Stimulated activated CD4-positive, alpha-beta T cell treated with anti-CD3 and anti-CD28 coated beads, Interleukin-1b, Interleukin-23, amount 100 ng/mL, for 24 hours (primary cell): ENCODE results near the gene GJC1.
"Not testable (repeated sequence)": the region's sequence is repeated elsewhere in the genome, so short reads cannot be mapped to it uniquely, and the experiment has no call there.

Experiments used
- DNase-seq, 4 experiments: peaks; one replicate each; pipeline ENCODE4 v3.0.0-alpha.2; 2020; ENCODE audit warnings: low read depth in 4 of 4, low spot score in 1 of 4

GJC1 gene

GRCh38 chr17:44846206-44846605 lies 16.1 kb upstream of the GJC1 start:
- DNase-seq: no peak

DNA sequence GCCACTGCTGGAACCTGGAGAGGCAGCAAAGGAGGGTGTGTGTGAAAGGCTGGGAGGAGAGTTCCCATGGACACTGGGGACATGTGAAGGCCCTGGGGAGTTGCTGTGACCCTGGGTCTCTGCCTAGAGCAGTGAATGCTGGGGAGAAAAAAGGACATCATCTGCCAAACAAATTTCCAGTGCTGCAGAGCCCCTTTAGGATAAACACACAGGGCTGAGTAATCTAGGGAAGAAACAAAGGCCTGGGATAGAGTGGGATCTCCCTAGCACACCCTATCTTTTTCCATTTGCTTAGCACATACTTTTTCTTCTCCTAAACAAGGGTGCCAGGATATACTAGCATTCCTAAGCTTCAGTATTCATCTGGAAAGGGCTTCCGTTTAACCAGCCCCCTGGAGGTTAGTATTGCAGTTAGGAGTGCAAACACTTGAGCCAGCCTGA lies 14.3 kb upstream of the GJC1 start:
- DNase-seq: no peak

DNA sequence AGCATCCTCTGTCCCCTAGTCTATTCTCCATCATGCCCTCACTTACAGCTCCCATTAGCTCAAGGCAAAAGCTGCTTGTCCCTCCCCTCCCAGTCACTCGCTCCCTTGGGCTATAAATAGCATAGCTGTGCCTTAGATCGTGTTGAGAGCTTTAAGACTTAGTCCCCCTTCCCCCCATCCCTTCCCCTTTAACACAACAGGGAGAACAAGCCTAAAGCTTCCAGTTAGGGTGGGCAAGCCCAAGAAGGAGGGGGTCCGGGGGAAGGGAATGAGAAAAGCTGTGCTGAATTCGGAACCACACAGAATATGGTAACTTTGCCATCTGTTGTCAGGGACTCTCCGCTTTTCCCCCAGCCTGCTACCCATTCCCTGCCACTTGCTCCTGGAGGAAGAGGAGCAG lies 12.7 kb upstream of the GJC1 start:
- no peak for DNase-seq

GRCh38 chr17:44840936-44841335 lies 10.8 kb upstream of the GJC1 start:
- DNase-seq: no peak

DNA sequence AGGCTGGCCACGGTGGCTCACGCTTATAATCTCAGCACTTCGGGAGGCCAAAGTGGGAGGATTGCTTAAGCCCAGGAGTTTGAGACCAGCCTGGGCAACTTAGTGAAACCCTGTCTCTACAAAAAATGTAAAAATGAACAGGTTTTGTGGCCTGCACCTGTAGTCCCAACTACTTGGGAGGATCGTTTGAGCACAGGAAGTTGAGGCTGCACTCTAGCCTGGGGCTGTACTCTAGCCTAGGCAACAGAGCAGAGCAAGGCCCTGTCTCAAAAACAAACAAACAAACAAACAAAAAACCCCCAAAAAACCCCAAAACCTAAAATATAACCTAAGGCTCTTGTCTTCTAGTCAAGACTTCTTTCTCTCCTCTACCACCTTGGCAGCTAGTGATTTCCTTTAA lies 10.2 kb upstream of the GJC1 start:
- no peak for DNase-seq

DNA sequence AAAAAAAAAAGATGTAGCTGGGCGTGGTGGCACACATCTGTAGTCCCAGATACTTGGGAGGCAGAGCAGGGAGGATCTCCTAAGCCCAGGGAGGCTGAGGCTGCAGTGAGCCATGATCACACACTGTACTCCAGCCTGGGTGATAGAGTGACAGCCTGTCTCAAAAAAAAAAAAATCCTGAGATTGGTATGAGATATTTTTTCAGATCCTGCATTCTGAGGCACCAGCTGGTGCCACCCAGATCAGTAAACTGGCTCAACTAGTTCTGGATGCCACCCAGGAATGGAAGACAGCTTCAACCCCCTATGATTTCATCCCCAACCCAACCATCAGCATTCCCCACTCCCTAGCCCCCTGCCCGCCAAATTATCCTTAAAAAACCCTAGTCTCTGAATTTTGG lies 7.1 kb upstream of the GJC1 start:
- DNase-seq: no peak

DNA sequence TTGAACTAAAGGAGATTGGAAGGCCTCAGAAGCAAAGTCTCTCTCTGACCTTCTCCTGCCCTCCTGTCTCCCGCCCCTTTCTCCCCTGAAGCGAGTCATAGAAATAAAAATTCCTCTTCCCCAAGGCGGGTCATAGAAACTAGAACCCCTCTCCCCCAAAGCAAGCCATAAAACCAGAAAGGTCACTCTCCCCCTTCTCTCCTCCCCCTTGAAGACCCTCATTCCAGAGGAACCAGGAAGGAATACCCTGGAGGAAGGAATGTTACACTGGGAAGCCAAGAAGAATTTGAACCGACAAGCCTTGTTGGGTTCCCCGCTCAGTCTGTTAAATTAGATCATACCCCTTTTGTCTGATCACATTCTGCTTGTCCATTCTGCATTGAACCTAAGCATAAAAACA lies 2.7 kb upstream of the GJC1 start:
- no peak for DNase-seq

GRCh38 chr17:44831371-44831770 lies 1.3 kb upstream of the GJC1 start:
- no peak for DNase-seq

DNA sequence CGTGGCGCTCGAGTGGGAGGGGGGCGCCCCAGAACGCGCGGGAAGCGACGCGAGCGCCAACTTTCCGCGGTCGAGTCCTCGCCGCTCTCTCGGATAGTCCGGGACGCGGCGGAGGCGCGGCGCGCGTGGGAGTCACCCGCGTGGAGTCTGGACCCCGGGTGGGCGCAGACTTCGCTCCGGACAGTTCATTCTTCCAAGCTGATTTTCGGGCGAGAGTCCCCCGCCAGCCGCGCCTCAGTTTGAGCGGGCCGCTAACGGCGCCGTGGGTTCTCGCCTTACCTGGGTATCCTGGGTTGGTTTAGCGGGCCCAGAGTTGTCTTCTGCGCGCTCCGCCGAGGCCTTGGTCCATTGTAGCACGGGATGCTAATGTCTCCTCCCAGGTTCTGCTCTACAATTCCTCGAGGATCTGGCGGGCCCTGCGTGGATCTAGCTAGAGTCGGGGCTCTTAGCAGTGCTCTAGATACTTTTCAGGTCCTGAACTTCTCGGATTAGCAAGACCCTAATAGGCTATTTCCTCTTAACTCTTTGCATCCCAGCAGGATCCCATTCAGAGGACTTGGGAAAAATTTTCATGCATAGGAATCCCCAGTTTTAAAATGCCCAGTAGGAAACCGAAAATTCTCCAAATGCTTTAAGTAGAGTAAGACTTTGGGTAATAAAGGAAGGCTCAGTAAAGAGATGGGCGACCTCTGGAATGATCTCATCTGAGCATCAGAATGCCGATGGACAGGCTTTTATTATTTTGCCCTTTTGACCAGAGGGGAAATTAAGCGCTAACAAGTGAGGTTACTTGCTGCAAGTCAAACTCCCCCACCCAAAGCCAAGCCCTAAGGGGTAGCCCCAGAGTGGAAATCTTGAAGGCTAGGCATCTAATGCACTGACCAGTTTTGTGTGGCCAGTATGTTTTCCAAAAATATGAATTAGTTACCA lies 537 bp upstream of the GJC1 start:
- peak in 1 of 4 experiments; percentile 7 for DNase-seq

GRCh38 chr17:44828919-44829522 lies 1.1 kb downstream of the GJC1 start:
- peak in 1 of 4 experiments; percentile 7 for DNase-seq

DNA sequence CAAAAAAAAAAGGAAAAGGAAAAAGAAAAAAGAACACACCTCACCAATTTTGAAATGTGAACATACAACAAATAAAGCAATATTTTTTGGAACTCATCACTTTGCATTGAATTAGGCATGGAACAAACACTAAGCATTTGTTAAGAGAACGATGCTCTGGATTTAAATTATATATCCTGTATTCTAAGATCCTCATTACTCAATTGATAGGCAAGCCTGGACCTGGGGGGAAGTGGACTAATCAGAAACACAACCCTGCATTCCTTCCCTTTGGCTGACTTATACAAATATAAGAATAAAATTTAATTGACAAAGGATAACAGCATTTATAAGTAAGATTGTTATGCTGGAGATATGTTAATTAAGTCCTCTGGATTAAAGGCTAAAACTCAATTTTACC lies 2.2 kb downstream of the GJC1 start:
- no peak for DNase-seq

DNA sequence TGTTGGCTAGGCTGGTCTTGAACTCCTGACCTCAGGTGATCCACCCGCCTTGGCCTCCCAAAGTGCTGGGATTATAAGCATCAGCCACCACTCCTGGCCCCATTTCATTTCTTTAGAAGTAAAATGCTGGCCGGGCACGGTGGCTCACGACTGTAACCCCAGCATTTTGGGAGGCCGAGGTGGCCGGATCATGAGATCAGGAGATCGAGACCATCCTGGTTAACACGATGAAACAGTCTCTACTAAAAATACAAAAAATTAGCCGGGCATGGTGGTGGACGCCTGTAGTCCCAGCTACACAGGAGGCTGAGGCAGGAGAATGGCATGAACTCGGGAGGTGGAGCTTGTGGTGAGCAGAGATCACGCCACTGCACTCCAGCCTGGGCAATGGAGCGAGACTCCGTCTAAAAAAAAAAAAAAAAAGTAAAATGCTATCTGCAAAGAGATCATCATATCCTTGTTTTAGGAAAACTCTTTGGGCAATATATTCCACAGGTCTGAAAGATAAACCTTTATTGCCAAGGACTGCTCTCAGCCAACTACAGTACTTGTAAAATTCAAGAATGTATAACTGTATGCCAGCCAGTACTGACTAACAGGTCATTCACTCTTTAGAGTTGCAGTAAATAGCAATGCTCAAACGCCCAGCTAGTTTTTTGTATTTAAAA lies 3.8 kb downstream of the GJC1 start:
- no peak for DNase-seq

GRCh38 chr17:44825236-44825635 lies 4.9 kb downstream of the GJC1 start:
- DNase-seq: not testable (repeated sequence)

DNA sequence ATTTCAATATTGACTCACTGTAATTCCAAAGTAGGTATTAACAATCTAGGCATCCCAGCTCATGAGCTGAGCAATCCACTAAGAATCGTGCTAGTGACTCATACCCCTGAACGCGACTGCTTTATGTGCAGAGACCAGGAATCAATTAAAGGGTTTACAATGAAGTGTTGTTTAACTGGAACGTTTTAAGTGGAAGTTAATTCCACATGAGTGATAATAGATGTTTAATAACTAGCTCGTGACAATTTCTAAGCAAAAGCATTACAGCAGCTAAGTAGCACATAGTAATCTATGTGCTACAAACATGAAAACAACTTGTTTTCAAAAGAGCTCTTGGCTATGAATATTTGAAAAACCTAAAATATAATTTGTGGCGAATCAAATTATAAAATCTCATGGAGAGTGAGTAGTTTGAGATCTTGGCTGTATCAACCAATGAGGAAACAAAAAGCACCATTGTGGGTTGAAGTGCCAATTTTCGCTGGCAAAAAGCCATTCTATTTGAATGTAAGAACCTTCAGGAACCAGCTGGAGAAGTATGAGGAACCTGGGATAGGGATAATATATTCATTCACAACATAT lies 9.4 kb downstream of the GJC1 start:
- DNase-seq: no peak

DNA sequence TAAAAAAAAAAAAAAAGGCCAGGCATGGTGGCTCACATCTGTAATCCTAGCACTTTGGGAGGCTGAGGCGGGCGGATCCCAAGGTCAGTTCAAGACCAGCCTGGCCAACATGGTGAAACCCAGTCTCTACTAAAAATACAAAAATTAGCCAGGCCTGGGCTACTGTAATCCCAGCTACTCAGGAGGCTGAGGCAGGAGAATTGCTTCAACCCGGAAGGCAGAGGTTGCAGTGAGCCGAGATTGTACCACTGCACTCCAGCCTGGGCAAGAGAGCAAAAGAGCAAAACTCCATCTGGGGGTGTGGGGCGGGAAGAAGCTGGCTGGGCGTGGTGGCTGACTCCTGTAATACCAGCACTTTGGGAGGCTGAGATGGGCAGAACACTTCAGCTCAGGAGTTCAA lies 11.6 kb downstream of the GJC1 start:
- not testable (repeated sequence) for DNase-seq

DNA sequence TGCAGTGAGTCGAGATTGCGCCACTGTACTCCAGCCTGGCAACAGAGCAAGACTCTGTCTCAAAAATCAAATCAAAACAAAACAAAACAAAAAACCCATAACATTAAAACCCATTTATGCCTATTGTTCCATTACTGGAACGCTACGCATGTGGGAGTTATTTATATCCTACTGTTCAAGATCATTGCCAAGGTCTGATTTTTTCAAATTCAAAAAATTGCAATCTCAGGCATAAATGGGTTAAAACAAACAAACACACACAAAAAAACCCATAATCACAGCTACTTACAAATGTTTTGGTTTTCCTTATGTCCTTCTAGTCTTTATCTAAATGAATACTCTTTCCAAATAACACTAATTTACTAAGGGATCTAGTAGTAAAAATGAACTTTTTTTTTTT lies 17.8 kb downstream of the GJC1 start:
- DNase-seq: no peak

DNA sequence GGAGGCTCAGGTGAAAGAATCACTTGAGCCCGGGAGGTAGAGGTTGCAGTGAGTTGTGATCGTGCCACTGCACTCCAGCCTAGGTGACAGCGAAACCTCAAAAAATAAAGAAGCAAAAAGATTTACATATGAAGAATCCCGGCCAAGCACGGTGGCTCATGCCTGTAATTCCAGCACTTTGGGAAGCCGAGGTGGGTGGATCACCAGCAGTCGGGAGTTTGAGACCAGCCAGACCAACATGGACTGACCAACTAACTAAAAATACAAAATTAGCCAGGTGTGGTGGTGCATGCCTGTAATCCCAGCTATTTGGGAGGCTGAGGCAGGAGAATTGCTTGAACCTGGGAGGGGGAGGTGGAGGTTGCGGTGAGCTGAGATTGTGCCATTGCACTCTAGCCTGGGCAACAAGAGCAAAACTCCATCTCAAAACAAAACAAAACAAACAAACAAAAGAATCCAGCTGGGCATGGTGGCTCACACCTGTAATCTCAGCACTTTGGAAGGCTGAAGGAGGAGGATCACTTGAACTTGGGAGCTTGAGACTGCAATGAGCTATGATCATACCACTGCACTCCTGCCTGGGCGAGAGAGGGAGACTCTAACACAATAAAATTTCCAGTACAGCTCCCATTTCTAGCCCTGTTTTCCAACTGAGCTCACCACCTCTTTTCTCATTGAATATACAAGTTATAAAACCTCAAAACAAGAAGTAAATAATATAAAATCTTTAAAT lies 21.3 kb downstream of the GJC1 start:
- DNase-seq: not testable (repeated sequence)

GRCh38 chr17:44808156-44808555 lies 21.9 kb downstream of the GJC1 start:
- no peak for DNase-seq

DNA sequence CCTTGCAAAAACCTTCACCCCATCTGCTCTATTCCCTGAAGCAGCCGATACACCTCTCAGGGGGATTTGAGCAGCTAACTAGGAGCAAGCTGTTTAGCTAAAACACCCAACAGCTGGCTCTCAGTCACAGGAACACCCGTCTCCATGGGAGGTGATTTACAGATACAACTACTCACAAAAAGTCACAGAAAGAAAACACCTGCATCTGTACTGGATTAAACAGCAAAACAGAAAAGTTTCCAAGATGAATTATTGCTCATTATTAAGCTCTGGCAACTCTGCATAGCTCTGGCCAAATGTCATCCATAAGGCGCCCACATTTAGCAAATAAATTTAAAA lies 22.3 kb downstream of the GJC1 start:
- no peak for DNase-seq

GRCh38 chr17:44807093-44807816 lies 22.8 kb downstream of the GJC1 start:
- DNase-seq: no peak
